Measurements from ENCODE around the gene STX7.

The STX7 gene

GRCh38 chr6:132478674-132479073 is 34.2 kb downstream of the STX7 start:
- TF ChIP-seq CSDC2 (CRISPR knock-in tag; IDR thresholded peaks at IDR 0.05), result no peak
- TF ChIP-seq BACH2 (CRISPR knock-in tag; IDR thresholded peaks at IDR 0.05; ENCODE audit: borderline replicate concordance), result no peak
- TF ChIP-seq ZNF565 (CRISPR knock-in tag; conservative IDR thresholded peaks at IDR 0.05; ENCODE audit: low read depth), result no peak
- TF ChIP-seq, protein P1, sequence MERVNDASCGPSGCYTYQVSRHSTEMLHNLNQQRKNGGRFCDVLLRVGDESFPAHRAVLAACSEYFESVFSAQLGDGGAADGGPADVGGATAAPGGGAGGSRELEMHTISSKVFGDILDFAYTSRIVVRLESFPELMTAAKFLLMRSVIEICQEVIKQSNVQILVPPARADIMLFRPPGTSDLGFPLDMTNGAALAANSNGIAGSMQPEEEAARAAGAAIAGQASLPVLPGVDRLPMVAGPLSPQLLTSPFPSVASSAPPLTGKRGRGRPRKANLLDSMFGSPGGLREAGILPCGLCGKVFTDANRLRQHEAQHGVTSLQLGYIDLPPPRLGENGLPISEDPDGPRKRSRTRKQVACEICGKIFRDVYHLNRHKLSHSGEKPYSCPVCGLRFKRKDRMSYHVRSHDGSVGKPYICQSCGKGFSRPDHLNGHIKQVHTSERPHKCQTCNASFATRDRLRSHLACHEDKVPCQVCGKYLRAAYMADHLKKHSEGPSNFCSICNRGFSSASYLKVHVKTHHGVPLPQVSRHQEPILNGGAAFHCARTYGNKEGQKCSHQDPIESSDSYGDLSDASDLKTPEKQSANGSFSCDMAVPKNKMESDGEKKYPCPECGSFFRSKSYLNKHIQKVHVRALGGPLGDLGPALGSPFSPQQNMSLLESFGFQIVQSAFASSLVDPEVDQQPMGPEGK (CRISPR knock-in tag; IDR thresholded peaks at IDR 0.05; ENCODE audit: borderline replicate concordance), result no peak
- TF ChIP-seq ZC3H10 (CRISPR knock-in tag; IDR thresholded peaks at IDR 0.05), result no peak
- TF ChIP-seq RARB (CRISPR knock-in tag; IDR thresholded peaks at IDR 0.05), result no peak
- TF ChIP-seq ESRRG (CRISPR knock-in tag; IDR thresholded peaks at IDR 0.05), result no peak
- TF ChIP-seq ZFP30 (CRISPR knock-in tag; IDR thresholded peaks at IDR 0.05), result no peak
- no peak for TF ChIP-seq POU6F1 (CRISPR knock-in tag; IDR thresholded peaks at IDR 0.05; ENCODE audit: borderline replicate concordance, low read depth)
- TF ChIP-seq, protein P2, sequence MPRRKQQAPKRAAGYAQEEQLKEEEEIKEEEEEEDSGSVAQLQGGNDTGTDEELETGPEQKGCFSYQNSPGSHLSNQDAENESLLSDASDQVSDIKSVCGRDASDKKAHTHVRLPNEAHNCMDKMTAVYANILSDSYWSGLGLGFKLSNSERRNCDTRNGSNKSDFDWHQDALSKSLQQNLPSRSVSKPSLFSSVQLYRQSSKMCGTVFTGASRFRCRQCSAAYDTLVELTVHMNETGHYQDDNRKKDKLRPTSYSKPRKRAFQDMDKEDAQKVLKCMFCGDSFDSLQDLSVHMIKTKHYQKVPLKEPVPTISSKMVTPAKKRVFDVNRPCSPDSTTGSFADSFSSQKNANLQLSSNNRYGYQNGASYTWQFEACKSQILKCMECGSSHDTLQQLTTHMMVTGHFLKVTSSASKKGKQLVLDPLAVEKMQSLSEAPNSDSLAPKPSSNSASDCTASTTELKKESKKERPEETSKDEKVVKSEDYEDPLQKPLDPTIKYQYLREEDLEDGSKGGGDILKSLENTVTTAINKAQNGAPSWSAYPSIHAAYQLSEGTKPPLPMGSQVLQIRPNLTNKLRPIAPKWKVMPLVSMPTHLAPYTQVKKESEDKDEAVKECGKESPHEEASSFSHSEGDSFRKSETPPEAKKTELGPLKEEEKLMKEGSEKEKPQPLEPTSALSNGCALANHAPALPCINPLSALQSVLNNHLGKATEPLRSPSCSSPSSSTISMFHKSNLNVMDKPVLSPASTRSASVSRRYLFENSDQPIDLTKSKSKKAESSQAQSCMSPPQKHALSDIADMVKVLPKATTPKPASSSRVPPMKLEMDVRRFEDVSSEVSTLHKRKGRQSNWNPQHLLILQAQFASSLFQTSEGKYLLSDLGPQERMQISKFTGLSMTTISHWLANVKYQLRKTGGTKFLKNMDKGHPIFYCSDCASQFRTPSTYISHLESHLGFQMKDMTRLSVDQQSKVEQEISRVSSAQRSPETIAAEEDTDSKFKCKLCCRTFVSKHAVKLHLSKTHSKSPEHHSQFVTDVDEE (CRISPR knock-in tag; IDR thresholded peaks at IDR 0.05), result no peak
- no peak for TF ChIP-seq ISL1 (CRISPR knock-in tag; IDR thresholded peaks at IDR 0.05)
- TF ChIP-seq SNAI2 (CRISPR knock-in tag; IDR thresholded peaks at IDR 0.05), result no peak
- no peak; the same call in 2 of the 3 replicates for ATAC-seq

DNA sequence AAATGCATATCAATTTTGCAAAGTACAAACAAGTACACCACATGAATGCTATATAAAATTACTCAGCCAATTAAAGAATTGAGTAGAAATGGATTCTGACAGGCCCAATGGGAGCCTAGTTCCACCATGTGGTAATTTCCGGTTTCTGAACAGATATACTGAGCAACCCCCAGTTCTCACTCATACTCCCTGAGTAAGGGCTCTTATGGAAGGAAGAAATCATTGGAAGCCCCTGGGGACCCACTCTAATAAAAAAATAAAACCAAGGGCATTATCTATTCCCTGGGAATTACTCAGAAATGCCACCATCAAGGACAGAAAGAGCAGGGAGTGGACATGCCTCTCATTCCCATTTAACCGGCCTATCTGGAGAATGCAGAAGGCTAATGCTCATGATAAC is 34.6 kb downstream of the STX7 start:
- TF ChIP-seq ZC3H10 (CRISPR knock-in tag; IDR thresholded peaks at IDR 0.05), result no peak
- TF ChIP-seq SNAI2 (CRISPR knock-in tag; IDR thresholded peaks at IDR 0.05), result no peak
- TF ChIP-seq, protein P2 (CRISPR knock-in tag; IDR thresholded peaks at IDR 0.05), result no peak
- TF ChIP-seq RARB (CRISPR knock-in tag; IDR thresholded peaks at IDR 0.05), result no peak
- no peak for TF ChIP-seq ZNF8 (CRISPR knock-in tag; IDR thresholded peaks at IDR 0.05)
- TF ChIP-seq ARNTL (CRISPR knock-in tag; IDR thresholded peaks at IDR 0.05; ENCODE audit: borderline replicate concordance, low read depth), result no peak
- no peak for TF ChIP-seq PPARA (CRISPR knock-in tag; IDR thresholded peaks at IDR 0.05; ENCODE audit: borderline replicate concordance)
- no peak for TF ChIP-seq TCF4 (CRISPR knock-in tag; IDR thresholded peaks at IDR 0.05; ENCODE audit: borderline replicate concordance)
- ATAC-seq, result no peak

GRCh38 chr6:132476688-132477087 is 36.2 kb downstream of the STX7 start:
- ATAC-seq, result no peak
- TF ChIP-seq ISL1 (CRISPR knock-in tag; IDR thresholded peaks at IDR 0.05), result no peak
- no peak for TF ChIP-seq GLIS3 (CRISPR knock-in tag; IDR thresholded peaks at IDR 0.05)
- no peak for TF ChIP-seq CSRNP3 (CRISPR knock-in tag; IDR thresholded peaks at IDR 0.05)
- TF ChIP-seq ZNF70 (CRISPR knock-in tag; IDR thresholded peaks at IDR 0.05), result no peak
- TF ChIP-seq TOX (CRISPR knock-in tag; IDR thresholded peaks at IDR 0.05; ENCODE audit: borderline replicate concordance), result no peak
- no peak for TF ChIP-seq OSR1 (CRISPR knock-in tag; IDR thresholded peaks at IDR 0.05)
- no peak for TF ChIP-seq RARB (CRISPR knock-in tag; IDR thresholded peaks at IDR 0.05)

Data from SK-N-SH treated with all-trans-retinoic acid at 6 μM for 48 hours (cell line).